ENCODE data around the gene MAP10. TPM values are rescaled to one million over a fixed set of nuclear protein-coding genes. Genes with fewer than 3 reads are reported as not detected.

MAP10 gene
- total and polyA plus RNA-seq, 2 experiments from 2014 or later: 1.5 to 2.3 TPM

GRCh38 chr1:232793944-232794343 lies 11.3 kb upstream of the MAP10 start:
- Histone ChIP-seq H3F3A (ENCODE audit: insufficient read depth) (peaks cover 11% of the 10 kb centered on the region), H3K9ac (no peak overlapping the region), H3K4me1 (ENCODE audit: insufficient read depth) (peaks cover 17% of the 10 kb centered on the region), H3K36me3 (ENCODE audit: low read depth) (no peaks in the 10 kb centered on the region), H3K27me3 (replicated peaks; ENCODE audit: insufficient read depth) (no peaks in the 10 kb centered on the region), H3K4me3 (no peak overlapping the region), H3K9me2 (ENCODE audit: insufficient read depth) (no peaks in the 10 kb centered on the region), H2AFZ (peak overlapping the region; percentile 30), H3K9me3 (ENCODE audit: low read depth) (no peaks in the 10 kb centered on the region), H3K4me2 (ENCODE audit: unreplicated experiment) (peak overlapping the region; percentile 35), H4K20me1 (ENCODE audit: insufficient read depth) (no peaks in the 10 kb centered on the region), H3K27ac (no peak overlapping the region), H3K79me2 (ENCODE audit: insufficient read depth) (no peaks in the 10 kb centered on the region)
- WGBS, 2 experiments (ENCODE audit: low coverage in 1 of 2, low lambda C conversion rate in 2 of 2, missing lambda C conversion rate in 2 of 2): 0 to 1% methylated on average over 3 of the region's 3 CpGs
- no peak for TF ChIP-seq EZH2phosphoT487 (IDR thresholded peaks at IDR 0.05; ENCODE audit: insufficient read depth, low read depth)
- TF ChIP-seq EZH2 (IDR thresholded peaks at IDR 0.05; ENCODE audit: insufficient read depth, poor library complexity, severe bottlenecking): no peak
- DNase-seq: peak; percentile 81
- in situ Hi-C loops (cut with MboI): no loop called here

GRCh38 chr1:232795497-232796053 lies 9.6 kb upstream of the MAP10 start:
- Histone ChIP-seq H3K36me3 (ENCODE audit: low read depth) (no peaks in the 10 kb centered on the region), H3K27ac (no peak overlapping the region), H3K9me3 (ENCODE audit: low read depth) (no peaks in the 10 kb centered on the region), H3K4me2 (ENCODE audit: unreplicated experiment) (no peak overlapping the region), H3K9me2 (ENCODE audit: insufficient read depth) (no peaks in the 10 kb centered on the region), H3K27me3 (replicated peaks; ENCODE audit: insufficient read depth) (no peaks in the 10 kb centered on the region), H4K20me1 (ENCODE audit: insufficient read depth) (no peaks in the 10 kb centered on the region), H3K4me1 (ENCODE audit: insufficient read depth) (peaks cover 17% of the 10 kb centered on the region), H3K79me2 (ENCODE audit: insufficient read depth) (no peaks in the 10 kb centered on the region), H3K9ac (no peak overlapping the region), H2AFZ (no peak overlapping the region), H3K4me3 (no peak overlapping the region), H3F3A (ENCODE audit: insufficient read depth) (peaks cover 11% of the 10 kb centered on the region)
- TF ChIP-seq EZH2phosphoT487 (IDR thresholded peaks at IDR 0.05; ENCODE audit: insufficient read depth, low read depth): no peak
- no peak for TF ChIP-seq EZH2 (IDR thresholded peaks at IDR 0.05; ENCODE audit: insufficient read depth, poor library complexity, severe bottlenecking)
- no peak for DNase-seq
- in situ Hi-C loops (cut with MboI): no loop called here
- WGBS, 2 experiments (ENCODE audit: low coverage in 1 of 2, low lambda C conversion rate in 2 of 2, missing lambda C conversion rate in 2 of 2): 97 to 98% methylated on average over 3 of the region's 3 CpGs

GRCh38 chr1:232797856-232798510 lies 7.2 kb upstream of the MAP10 start:
- peaks cover 13% of the 10 kb centered on the region for H3K4me1 ChIP-seq (ENCODE audit: insufficient read depth)
- H3F3A ChIP-seq (ENCODE audit: insufficient read depth): peaks cover 11% of the 10 kb centered on the region
- H3K4me2 ChIP-seq (ENCODE audit: unreplicated experiment): no peak overlapping the region
- H3K4me3 ChIP-seq: no peak overlapping the region
- DNase-seq: no peak
- H3K9me2 ChIP-seq (ENCODE audit: insufficient read depth): no peaks in the 10 kb centered on the region
- H4K20me1 ChIP-seq (ENCODE audit: insufficient read depth): no peaks in the 10 kb centered on the region
- H3K36me3 ChIP-seq (ENCODE audit: low read depth): no peaks in the 10 kb centered on the region
- H2AFZ ChIP-seq: peak overlapping the region; percentile 57
- TF ChIP-seq EZH2 (IDR thresholded peaks at IDR 0.05; ENCODE audit: insufficient read depth, poor library complexity, severe bottlenecking) (no peak), EZH2phosphoT487 (IDR thresholded peaks at IDR 0.05; ENCODE audit: insufficient read depth, low read depth) (no peak)
- H3K9ac ChIP-seq: no peak overlapping the region
- no peaks in the 10 kb centered on the region for H3K79me2 ChIP-seq (ENCODE audit: insufficient read depth)
- 18 to 19% methylated on average over 6 of the region's 6 CpGs for WGBS, 2 experiments (ENCODE audit: low coverage in 1 of 2, low lambda C conversion rate in 2 of 2, missing lambda C conversion rate in 2 of 2)
- in situ Hi-C loops (cut with MboI): no loop called here
- H3K27ac ChIP-seq: no peak overlapping the region
- H3K9me3 ChIP-seq (ENCODE audit: low read depth): no peaks in the 10 kb centered on the region
- no peaks in the 10 kb centered on the region for H3K27me3 ChIP-seq (replicated peaks; ENCODE audit: insufficient read depth)

- Histone ChIP-seq H3K9me2 (ENCODE audit: insufficient read depth) (no peaks in the 10 kb centered on the region), H3K9me3 (ENCODE audit: low read depth) (no peaks in the 10 kb centered on the region), H3K36me3 (ENCODE audit: low read depth) (no peaks in the 10 kb centered on the region), H3K4me2 (ENCODE audit: unreplicated experiment) (no peak overlapping the region), H3F3A (ENCODE audit: insufficient read depth) (peaks cover 6% of the 10 kb centered on the region; the same call in 1 of the 2 replicates), H3K27ac (no peak overlapping the region), H3K27me3 (replicated peaks; ENCODE audit: insufficient read depth) (no peaks in the 10 kb centered on the region), H3K4me3 (no peak overlapping the region), H3K9ac (no peak overlapping the region), H3K79me2 (ENCODE audit: insufficient read depth) (no peaks in the 10 kb centered on the region), H4K20me1 (ENCODE audit: insufficient read depth) (no peaks in the 10 kb centered on the region), H2AFZ (no peak overlapping the region), H3K4me1 (ENCODE audit: insufficient read depth) (peaks cover 4% of the 10 kb centered on the region; the same call in 1 of the 2 replicates)
- in situ Hi-C loops (cut with MboI): no loop called here
- no peak for DNase-seq
- 91 to 98% methylated on average over 2 of the region's 2 CpGs for WGBS, 2 experiments (ENCODE audit: low coverage in 1 of 2, low lambda C conversion rate in 2 of 2, missing lambda C conversion rate in 2 of 2)
- TF ChIP-seq EZH2 (IDR thresholded peaks at IDR 0.05; ENCODE audit: insufficient read depth, poor library complexity, severe bottlenecking) (no peak), EZH2phosphoT487 (IDR thresholded peaks at IDR 0.05; ENCODE audit: insufficient read depth, low read depth) (no peak)
Measured at GRCh38 chr1:232798920-232799319, 6.3 kb upstream of the MAP10 start.

Data from GM23248 (cell line).